Ureter (tissue), 1 donor: ENCODE results near the gene MS4A13. TPM values are rescaled to one million over a fixed set of nuclear protein-coding genes. Genes with fewer than 3 reads are reported as not detected.
"Not testable (repeated sequence)": the region's sequence is repeated elsewhere in the genome, so short reads cannot be mapped to it uniquely, and the experiment has no call there.

Experiments used
- DNase-seq: peaks from one replicate; pipeline ENCODE4 v3.0.0-alpha.2; 2020; ENCODE audit warnings: low spot score
- total RNA-seq: library from RNA; stranded (reverse); gene quantifications from one replicate; pipeline ENCODE4 v1.2.4, GENCODE V29; 2023
- donor health status: DM: yes; HTN: yes; CAD: no.

The MS4A13 gene
- total RNA-seq, 1 donor from 2014 or later = not detected

DNA sequence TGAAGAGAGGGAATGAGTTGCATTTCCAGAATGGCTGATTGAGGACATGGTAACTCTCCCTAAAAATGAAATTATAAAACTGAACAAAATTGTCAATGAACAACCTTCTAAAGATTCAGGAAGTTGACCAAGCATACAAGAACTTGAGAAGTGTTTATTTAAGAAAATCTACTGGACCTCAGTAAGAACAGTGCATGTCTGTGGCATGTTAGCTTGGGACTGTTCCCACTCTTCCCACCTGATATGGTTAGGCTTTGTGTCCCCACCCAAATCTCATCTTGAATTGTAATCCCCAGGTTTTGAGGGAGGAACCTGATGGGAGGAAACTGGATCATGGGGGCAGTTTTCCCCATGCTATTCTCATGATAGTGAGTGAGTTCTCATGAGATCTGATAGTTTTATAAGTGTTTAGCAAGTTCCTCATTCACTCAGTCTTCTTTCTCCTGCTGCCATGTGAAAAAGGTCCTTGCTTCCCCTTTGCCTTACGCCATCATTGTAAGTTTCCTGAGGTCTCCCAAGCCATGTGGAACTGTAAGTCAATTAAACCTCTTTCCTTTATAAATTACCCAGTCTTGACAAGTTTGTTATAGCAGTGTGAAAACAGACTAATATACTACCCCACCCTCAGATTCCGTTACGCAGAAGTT lies 15.4 kb downstream of the MS4A13 start:
- DNase-seq = no peak

DNA sequence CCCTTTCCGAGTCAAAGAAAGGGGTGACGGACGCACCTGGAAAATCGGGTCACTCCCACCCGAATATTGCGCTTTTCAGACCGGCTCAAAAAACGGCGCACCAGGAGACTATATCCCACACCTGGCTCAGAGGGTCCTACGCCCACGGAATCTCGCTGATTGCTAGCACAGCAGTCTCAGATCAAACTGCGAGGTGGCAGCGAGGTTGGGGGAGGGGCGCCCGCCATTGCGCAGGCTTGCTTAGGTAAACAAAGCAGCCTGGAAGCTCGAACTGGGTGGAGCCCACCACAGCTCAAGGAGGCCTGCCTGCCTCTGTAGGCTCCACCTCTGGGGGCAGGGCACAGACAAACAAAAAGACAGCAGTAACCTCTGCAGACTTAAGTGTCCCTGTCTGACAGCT lies 17.2 kb downstream of the MS4A13 start:
- not testable (repeated sequence) for DNase-seq

DNA sequence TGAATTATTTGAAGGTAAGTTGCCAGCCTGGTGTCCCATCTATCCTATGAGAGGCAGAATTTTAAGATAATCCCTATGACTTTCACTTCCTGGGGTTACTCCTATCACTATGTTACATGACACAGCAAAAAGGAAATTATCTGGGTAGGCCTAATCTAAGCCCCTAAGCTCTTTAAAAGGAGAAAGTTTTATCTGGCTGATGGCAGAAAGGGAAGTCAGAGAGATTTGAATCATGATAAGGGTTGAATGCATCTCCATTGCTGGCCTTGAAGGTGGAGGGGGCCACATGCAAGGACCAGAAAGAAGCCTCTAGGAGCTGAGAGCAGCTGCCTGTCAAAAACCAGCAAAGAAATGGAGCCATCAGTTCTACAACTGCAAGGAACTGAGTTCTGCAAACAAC lies 23.4 kb downstream of the MS4A13 start:
- not testable (repeated sequence) for DNase-seq

- DNase-seq = no peak
Observed at GRCh38 chr11:60544077-60544476, 28.9 kb downstream of the MS4A13 start.

DNA sequence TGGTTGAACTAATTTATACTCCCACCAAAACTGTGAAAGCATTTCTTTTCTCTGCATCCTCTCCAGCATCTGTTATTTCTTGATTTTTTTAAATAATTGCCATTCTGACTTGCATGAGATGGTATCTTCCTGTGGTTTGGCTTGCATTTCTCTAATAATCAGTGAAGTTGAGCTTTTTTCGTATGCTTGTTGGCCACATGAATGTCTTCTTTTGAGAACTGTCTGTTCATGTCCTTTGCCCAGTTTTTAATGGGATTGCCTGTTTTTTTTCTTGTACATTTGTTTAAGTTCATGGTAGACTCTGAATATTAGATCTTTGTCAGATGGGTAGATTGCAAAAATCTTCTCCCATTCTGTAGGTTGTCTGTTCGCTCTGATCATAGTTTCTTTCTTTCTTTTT lies 46.1 kb downstream of the MS4A13 start:
- DNase-seq = no peak

DNA sequence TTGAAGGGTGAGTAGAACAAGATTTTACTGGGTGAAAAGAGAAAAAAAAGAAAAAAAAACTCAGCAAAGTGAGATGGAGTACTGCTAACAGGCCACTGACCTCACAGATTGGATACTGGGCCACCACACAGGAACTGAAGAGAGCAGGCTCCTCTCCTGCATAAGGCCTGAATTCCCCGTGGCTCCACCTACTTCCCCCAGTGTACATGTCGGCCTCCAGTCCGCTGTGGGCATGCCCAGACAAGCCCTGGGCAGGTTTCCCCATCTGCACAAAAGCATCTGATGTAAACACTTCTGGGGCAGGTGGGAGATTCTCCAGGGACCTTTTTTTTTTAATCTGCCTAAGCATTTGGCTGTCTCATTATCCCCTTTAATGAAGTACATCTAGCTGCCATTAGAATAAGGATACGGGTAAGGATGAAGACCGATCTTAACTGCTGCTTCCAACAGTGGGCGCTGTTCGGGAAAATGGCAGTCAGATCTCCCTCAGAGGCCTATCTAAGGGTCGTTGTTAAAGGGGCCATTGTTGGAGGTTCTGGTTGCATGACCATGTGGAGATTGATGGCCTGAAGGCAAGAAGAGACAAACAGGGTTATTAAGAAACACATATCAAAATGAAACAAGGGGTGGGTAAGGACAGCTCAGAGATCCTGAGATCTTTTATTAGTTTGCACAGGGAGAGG lies 48.5 kb downstream of the MS4A13 start:
- no peak for DNase-seq

GRCh38 chr11:60566776-60567175 lies 51.6 kb downstream of the MS4A13 start:
- no peak for DNase-seq

DNA sequence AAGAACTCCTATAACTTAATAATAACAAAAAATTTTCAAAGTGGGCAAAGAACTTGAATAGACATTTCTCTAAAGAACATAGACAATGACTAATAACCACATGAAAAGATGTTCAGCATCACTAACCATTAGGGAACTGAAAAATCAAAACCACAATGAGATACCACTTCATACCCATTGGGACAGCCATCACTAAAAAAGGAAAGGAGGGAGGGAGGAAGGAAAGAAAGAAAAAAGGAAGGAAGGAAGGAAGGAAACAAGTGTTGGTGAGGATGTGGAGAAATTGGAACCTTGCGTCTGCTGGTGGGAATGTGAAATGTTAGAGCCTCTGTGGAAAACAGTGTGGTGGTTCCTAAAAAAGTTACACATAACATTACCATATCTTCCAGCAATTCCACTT lies 55.8 kb downstream of the MS4A13 start:
- DNase-seq = no peak

DNA sequence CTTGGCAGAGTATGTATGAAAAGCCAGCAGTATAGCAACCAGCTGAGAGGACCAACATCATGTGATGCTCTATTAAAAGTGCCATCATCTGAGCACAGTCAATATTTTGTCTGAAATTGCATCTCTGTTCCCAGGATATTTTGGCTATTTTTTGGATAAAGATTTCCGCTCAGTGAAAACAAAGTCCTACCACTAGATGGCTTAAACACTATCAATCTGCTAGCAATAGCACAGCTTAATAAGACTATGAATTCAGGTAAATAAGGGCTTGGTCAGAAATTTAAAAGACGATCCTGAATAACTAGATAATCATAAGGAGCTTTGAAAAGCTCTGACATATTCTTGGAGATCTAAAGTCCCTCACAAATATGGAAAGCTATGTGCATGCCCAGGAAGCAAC lies 74.4 kb downstream of the MS4A13 start:
- DNase-seq = no peak

Other genes with a start within 250 kb of the MS4A13 start
- gene MS4A4A, start 234.7 kb upstream of the MS4A13 start, total RNA-seq = 8.4 TPM
- gene MS4A6E, start 188.1 kb upstream of the MS4A13 start, total RNA-seq = not detected
- gene MS4A7, start 136.9 kb upstream of the MS4A13 start, total RNA-seq = 33.2 TPM
- 1.5 TPM for gene MS4A14, start 118.9 kb upstream of the MS4A13 start, total RNA-seq
- not detected for gene MS4A5, start 85.8 kb upstream of the MS4A13 start, total RNA-seq
- 0.49 TPM for gene MS4A1, start 59.5 kb upstream of the MS4A13 start, total RNA-seq
- not detected for gene MS4A12, start 22.6 kb upstream of the MS4A13 start, total RNA-seq
- not detected for gene MS4A8, start 184.2 kb downstream of the MS4A13 start, total RNA-seq
- gene MS4A18, start 209.3 kb downstream of the MS4A13 start, total RNA-seq = not detected
- gene MS4A15, start 241.5 kb downstream of the MS4A13 start, total RNA-seq = not detected